Measurements from ENCODE around the gene LYPD5.

LYPD5 gene

GRCh38 chr19:43812688-43813087 lies 10.4 kb upstream of the LYPD5 start:
- DNase-seq (no peak), ATAC-seq (ENCODE audit: insufficient read depth, low read depth) (no peak)
- H2AFZ ChIP-seq (ENCODE audit: low read depth, low read length), result no peak overlapping the region
- no peak for TF ChIP-seq EZH2 (IDR thresholded peaks at IDR 0.05; ENCODE audit: borderline replicate concordance, low read depth, low read length, severe bottlenecking)
- TF ChIP-seq CTCF (IDR thresholded peaks at IDR 0.05; ENCODE audit: borderline replicate concordance, extremely low read depth, low read length, poor library complexity, severe bottlenecking), result no peak
- H3K4me2 ChIP-seq (ENCODE audit: insufficient read depth, low read length), result no peak overlapping the region
- H3K36me3 ChIP-seq (ENCODE audit: insufficient read depth, low read length), result no peaks in the 10 kb centered on the region
- H3K27ac ChIP-seq (ENCODE audit: low read length), result no peak overlapping the region
- H3K4me1 ChIP-seq (ENCODE audit: insufficient read depth, low read length), result no peaks in the 10 kb centered on the region
- no peaks in the 10 kb centered on the region for H3K27me3 ChIP-seq (ENCODE audit: insufficient read depth, low read length, poor library complexity)
- H3K9me3 ChIP-seq (ENCODE audit: insufficient read depth, low read length, severe bottlenecking), result no peaks in the 10 kb centered on the region
- no peak overlapping the region for H3K9ac ChIP-seq (ENCODE audit: low read depth, low read length)
- H3K79me2 ChIP-seq (ENCODE audit: insufficient read depth, low read length), result no peaks in the 10 kb centered on the region
- H4K20me1 ChIP-seq (ENCODE audit: insufficient read depth, low read length), result no peaks in the 10 kb centered on the region
- H3K4me3 ChIP-seq (ENCODE audit: low read depth in 1 of 2, low read length in 2 of 2), result no peak overlapping the region

GRCh38 chr19:43812259-43812658 lies 10.0 kb upstream of the LYPD5 start:
- Histone ChIP-seq H3K9ac (ENCODE audit: low read depth, low read length) (no peak overlapping the region), H3K4me3 (ENCODE audit: low read depth in 1 of 2, low read length in 2 of 2) (no peak overlapping the region), H3K79me2 (ENCODE audit: insufficient read depth, low read length) (no peaks in the 10 kb centered on the region), H2AFZ (ENCODE audit: low read depth, low read length) (no peak overlapping the region), H3K9me3 (ENCODE audit: insufficient read depth, low read length, severe bottlenecking) (no peaks in the 10 kb centered on the region), H3K36me3 (ENCODE audit: insufficient read depth, low read length) (no peaks in the 10 kb centered on the region), H3K27ac (ENCODE audit: low read length) (no peak overlapping the region), H4K20me1 (ENCODE audit: insufficient read depth, low read length) (no peaks in the 10 kb centered on the region), H3K27me3 (ENCODE audit: insufficient read depth, low read length, poor library complexity) (no peaks in the 10 kb centered on the region), H3K4me1 (ENCODE audit: insufficient read depth, low read length) (no peaks in the 10 kb centered on the region), H3K4me2 (ENCODE audit: insufficient read depth, low read length) (no peak overlapping the region)
- ATAC-seq (ENCODE audit: insufficient read depth, low read depth) (no peak), DNase-seq (no peak)
- no peak for TF ChIP-seq EZH2 (IDR thresholded peaks at IDR 0.05; ENCODE audit: borderline replicate concordance, low read depth, low read length, severe bottlenecking)
- TF ChIP-seq CTCF (IDR thresholded peaks at IDR 0.05; ENCODE audit: borderline replicate concordance, extremely low read depth, low read length, poor library complexity, severe bottlenecking), result no peak

GRCh38 chr19:43811837-43812236 lies 9.6 kb upstream of the LYPD5 start:
- no peak for DNase-seq
- TF ChIP-seq EZH2 (IDR thresholded peaks at IDR 0.05; ENCODE audit: borderline replicate concordance, low read depth, low read length, severe bottlenecking), result no peak
- TF ChIP-seq CTCF (IDR thresholded peaks at IDR 0.05; ENCODE audit: borderline replicate concordance, extremely low read depth, low read length, poor library complexity, severe bottlenecking), result no peak
- no peaks in the 10 kb centered on the region for H3K79me2 ChIP-seq (ENCODE audit: insufficient read depth, low read length)
- H3K9ac ChIP-seq (ENCODE audit: low read depth, low read length), result no peak overlapping the region
- H4K20me1 ChIP-seq (ENCODE audit: insufficient read depth, low read length), result no peaks in the 10 kb centered on the region
- H3K27me3 ChIP-seq (ENCODE audit: insufficient read depth, low read length, poor library complexity), result no peaks in the 10 kb centered on the region
- H3K4me2 ChIP-seq (ENCODE audit: insufficient read depth, low read length), result no peak overlapping the region
- H2AFZ ChIP-seq (ENCODE audit: low read depth, low read length), result no peak overlapping the region
- H3K36me3 ChIP-seq (ENCODE audit: insufficient read depth, low read length), result no peaks in the 10 kb centered on the region
- no peak overlapping the region for H3K27ac ChIP-seq (ENCODE audit: low read length)
- H3K4me1 ChIP-seq (ENCODE audit: insufficient read depth, low read length), result no peaks in the 10 kb centered on the region
- H3K9me3 ChIP-seq (ENCODE audit: insufficient read depth, low read length, severe bottlenecking), result no peaks in the 10 kb centered on the region
- no peak for ATAC-seq (ENCODE audit: insufficient read depth, low read depth)
- H3K4me3 ChIP-seq (ENCODE audit: low read depth in 1 of 2, low read length in 2 of 2), result no peak overlapping the region

Data from DND-41 (cell line).